Suppressor macrophage (primary cell): ENCODE measurements around the gene ZNF213.
"Not testable (repeated sequence)": the region's sequence is repeated elsewhere in the genome, so short reads cannot be mapped to it uniquely, and the experiment has no call there.

Experiments
- DNase-seq, 4 experiments: peaks; one replicate each; pipeline ENCODE4 v3.0.0-alpha.2; 2020 to 2022

ZNF213 gene

GRCh38 chr16:3148256-3149192, 13.7 kb downstream of the ZNF213 start:
- no peak for DNase-seq

- DNase-seq, result no peak
Observed at GRCh38 chr16:3149193-3149530, 14.3 kb downstream of the ZNF213 start.

- peak; percentile 77 to 92 (median 84) for DNase-seq
Observed at GRCh38 chr16:3149630-3150345, 15.0 kb downstream of the ZNF213 start.

- DNase-seq, result peak; percentile 98 to 100 (median 98)
Observed at GRCh38 chr16:3150346-3151218, 15.8 kb downstream of the ZNF213 start.

- peak in 1 of 4 experiments; percentile 28 for DNase-seq
Observed at GRCh38 chr16:3152027-3152276, 17.1 kb downstream of the ZNF213 start.

- peak; percentile 88 to 94 (median 90) for DNase-seq
Observed at GRCh38 chr16:3152277-3152990, 17.6 kb downstream of the ZNF213 start.

- DNase-seq, result no peak
Observed at GRCh38 chr16:3152991-3153368, 18.2 kb downstream of the ZNF213 start.

GRCh38 chr16:3155181-3155580, 20.4 kb downstream of the ZNF213 start:
- no peak for DNase-seq

- DNase-seq, result no peak
Observed at GRCh38 chr16:3155972-3156371, 21.1 kb downstream of the ZNF213 start.

- peak; percentile 80 to 89 (median 81) for DNase-seq
Observed at GRCh38 chr16:3157229-3158025, 22.6 kb downstream of the ZNF213 start.

- peak in 1 of 4 experiments; percentile 19 for DNase-seq
Observed at GRCh38 chr16:3158026-3158509, 23.2 kb downstream of the ZNF213 start.

GRCh38 chr16:3158510-3159314, 23.9 kb downstream of the ZNF213 start:
- DNase-seq, result peak; percentile 79 to 88 (median 82)

GRCh38 chr16:3161235-3162018, 26.6 kb downstream of the ZNF213 start:
- DNase-seq, result no peak

GRCh38 chr16:3164121-3164991, 29.5 kb downstream of the ZNF213 start:
- DNase-seq, result no peak

GRCh38 chr16:3165111-3165822, 30.4 kb downstream of the ZNF213 start:
- no peak for DNase-seq

GRCh38 chr16:3166505-3166886, 31.7 kb downstream of the ZNF213 start:
- no peak for DNase-seq

GRCh38 chr16:3168729-3169128, 33.9 kb downstream of the ZNF213 start:
- not testable (repeated sequence) for DNase-seq
